AG09309 (cell line): Measurements from ENCODE around the gene ANKRD62.

Source experiments
- DNase-seq: peaks from one replicate; pipeline ENCODE4 v3.0.0-alpha.2; 2010; ENCODE audit warnings: low read depth
- H3K4me3 ChIP-seq: 2 replicates; pipeline ENCODE4 v1.5.1; 2011; ENCODE audit warnings: mild to moderate bottlenecking, low read depth, low read length, moderate library complexity; ENCODE audit not compliant: control insufficient read depth
- CTCF ChIP-seq: IDR thresholded peaks from 2 replicates; pipeline ENCODE4 v1.5.1; 2011; ENCODE audit warnings: mild to moderate bottlenecking, low read depth, low read length, inconsistent platforms; ENCODE audit not compliant: insufficient read depth, control insufficient read depth; ENCODE audit errors: missing control alignments

ANKRD62 gene

GRCh38 chr18:12088096-12088495 is 5.5 kb upstream of the ANKRD62 start:
- no peak overlapping the region for H3K4me3 ChIP-seq
- no peak for DNase-seq
- no peak for TF ChIP-seq CTCF

- H3K4me3 ChIP-seq: no peak overlapping the region
- no peak for TF ChIP-seq CTCF
- no peak for DNase-seq
Observed at GRCh38 chr18:12088731-12089375, 4.8 kb upstream of the ANKRD62 start.

GRCh38 chr18:12091538-12092141 is 2.0 kb upstream of the ANKRD62 start:
- no peak for DNase-seq
- no peak overlapping the region for H3K4me3 ChIP-seq
- TF ChIP-seq CTCF: no peak

- no peak for TF ChIP-seq CTCF
- no peak for DNase-seq
- H3K4me3 ChIP-seq: no peak overlapping the region
Observed at GRCh38 chr18:12092398-12093229, 1.0 kb upstream of the ANKRD62 start.

GRCh38 chr18:12098374-12098773 is 4.7 kb downstream of the ANKRD62 start:
- no peak for DNase-seq
- TF ChIP-seq CTCF: no peak
- H3K4me3 ChIP-seq: no peak overlapping the region

GRCh38 chr18:12099160-12099559 is 5.5 kb downstream of the ANKRD62 start:
- H3K4me3 ChIP-seq: no peak overlapping the region
- TF ChIP-seq CTCF: no peak
- no peak for DNase-seq
